ENCODE results near the gene DYRK3.

DYRK3 gene

GRCh38 chr1:206651014-206651413 is 15.7 kb downstream of the DYRK3 start:
- H3K4me1 ChIP-seq (ENCODE audit: control insufficient read depth, insufficient read depth, low read length, poor library complexity, severe bottlenecking), result peaks cover 14% of the 10 kb centered on the region
- H3K36me3 ChIP-seq (ENCODE audit: control insufficient read depth, insufficient read depth, low read length), result peaks cover 42% of the 10 kb centered on the region
- 80 to 100% methylated on average over 2 to 3 of the region's 3 CpGs for WGBS, 2 experiments (ENCODE audit: insufficient coverage in 2 of 2)
- no peaks in the 10 kb centered on the region for H3K9me3 ChIP-seq (ENCODE audit: control insufficient read depth, low read length)
- no peak overlapping the region for H3K4me3 ChIP-seq (ENCODE audit: extremely low read depth, insufficient read depth, low read length, poor library complexity, severe bottlenecking)
- H3K27ac ChIP-seq (ENCODE audit: low read depth, low read length, severe bottlenecking), result no peak overlapping the region

DNA sequence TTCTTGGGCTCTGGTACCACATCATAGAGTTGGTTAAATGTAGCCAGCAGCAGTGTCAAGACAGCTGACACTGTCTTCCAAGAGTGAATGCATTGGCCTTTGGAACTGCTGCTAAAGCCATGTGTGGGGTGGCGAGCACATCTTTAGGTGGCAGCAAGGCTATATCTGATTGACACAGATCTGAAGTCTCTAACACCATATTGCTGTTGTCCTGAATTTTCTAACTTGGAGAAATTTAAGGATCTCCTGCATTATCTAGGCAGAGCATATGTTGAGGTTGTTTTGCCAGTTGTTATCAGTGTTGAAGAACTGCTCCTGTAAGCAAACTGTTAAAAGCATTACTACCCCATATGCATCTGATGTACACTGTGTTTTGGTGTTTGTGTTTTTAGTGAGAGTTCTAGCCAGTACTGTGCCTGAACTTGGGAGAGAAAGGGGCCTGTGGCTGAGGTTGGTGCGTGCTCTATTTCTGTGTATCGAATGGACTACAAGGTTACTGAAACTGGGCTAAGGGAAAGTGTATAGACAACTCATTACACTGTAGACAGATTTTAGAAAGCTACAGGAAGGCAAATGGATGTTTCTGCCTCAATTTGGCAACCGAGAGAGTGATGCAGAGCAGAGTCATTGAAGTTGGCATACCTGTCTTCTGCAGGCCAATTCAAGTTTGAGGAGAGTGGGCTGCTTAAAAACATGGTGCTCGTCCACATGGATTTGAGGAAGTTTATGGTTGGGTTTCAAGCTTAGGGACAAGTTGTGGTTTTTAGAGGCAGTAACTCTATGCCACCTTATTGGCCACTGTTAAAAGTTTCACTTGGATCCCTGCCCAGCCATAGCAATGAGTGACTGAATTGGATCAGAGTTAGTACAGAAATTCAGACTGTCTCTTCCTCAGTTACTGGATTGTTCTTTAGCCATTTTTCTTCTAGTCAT is 16.9 kb downstream of the DYRK3 start:
- 86 to 93% methylated on average over 4 of the region's 5 CpGs for WGBS, 2 experiments (ENCODE audit: insufficient coverage in 2 of 2)
- peaks cover 36% of the 10 kb centered on the region for H3K36me3 ChIP-seq (ENCODE audit: control insufficient read depth, insufficient read depth, low read length)
- H3K9me3 ChIP-seq (ENCODE audit: control insufficient read depth, low read length), result no peaks in the 10 kb centered on the region
- H3K4me1 ChIP-seq (ENCODE audit: control insufficient read depth, insufficient read depth, low read length, poor library complexity, severe bottlenecking), result peaks cover 14% of the 10 kb centered on the region
- H3K4me3 ChIP-seq (ENCODE audit: extremely low read depth, insufficient read depth, low read length, poor library complexity, severe bottlenecking), result no peak overlapping the region
- no peak overlapping the region for H3K27ac ChIP-seq (ENCODE audit: low read depth, low read length, severe bottlenecking)

GRCh38 chr1:206653715-206654459 is 18.6 kb downstream of the DYRK3 start:
- Histone ChIP-seq H3K27ac (ENCODE audit: low read depth, low read length, severe bottlenecking) (no peak overlapping the region), H3K9me3 (ENCODE audit: control insufficient read depth, low read length) (no peaks in the 10 kb centered on the region), H3K4me3 (ENCODE audit: extremely low read depth, insufficient read depth, low read length, poor library complexity, severe bottlenecking) (no peak overlapping the region), H3K4me1 (ENCODE audit: control insufficient read depth, insufficient read depth, low read length, poor library complexity, severe bottlenecking) (peaks cover 19% of the 10 kb centered on the region), H3K36me3 (ENCODE audit: control insufficient read depth, insufficient read depth, low read length) (peaks cover 22% of the 10 kb centered on the region)
- WGBS, 2 experiments (ENCODE audit: insufficient coverage in 2 of 2), result 93 to 100% methylated on average over 5 to 6 of the region's 7 CpGs

- H3K4me1 ChIP-seq (ENCODE audit: control insufficient read depth, insufficient read depth, low read length, poor library complexity, severe bottlenecking), result peaks cover 14% of the 10 kb centered on the region
- peaks cover 22% of the 10 kb centered on the region for H3K36me3 ChIP-seq (ENCODE audit: control insufficient read depth, insufficient read depth, low read length)
- H3K27ac ChIP-seq (ENCODE audit: low read depth, low read length, severe bottlenecking), result no peak overlapping the region
- H3K9me3 ChIP-seq (ENCODE audit: control insufficient read depth, low read length), result no peaks in the 10 kb centered on the region
- 83 to 93% methylated on average over 2 of the region's 2 CpGs for WGBS, 2 experiments (ENCODE audit: insufficient coverage in 2 of 2)
- H3K4me3 ChIP-seq (ENCODE audit: extremely low read depth, insufficient read depth, low read length, poor library complexity, severe bottlenecking), result no peak overlapping the region
Measured at GRCh38 chr1:206654828-206655227, 19.5 kb downstream of the DYRK3 start.

GRCh38 chr1:206655471-206655882 is 20.1 kb downstream of the DYRK3 start:
- Histone ChIP-seq H3K36me3 (ENCODE audit: control insufficient read depth, insufficient read depth, low read length) (peaks cover 22% of the 10 kb centered on the region), H3K9me3 (ENCODE audit: control insufficient read depth, low read length) (no peaks in the 10 kb centered on the region), H3K27ac (ENCODE audit: low read depth, low read length, severe bottlenecking) (no peak overlapping the region), H3K4me1 (ENCODE audit: control insufficient read depth, insufficient read depth, low read length, poor library complexity, severe bottlenecking) (peaks cover 14% of the 10 kb centered on the region), H3K4me3 (ENCODE audit: extremely low read depth, insufficient read depth, low read length, poor library complexity, severe bottlenecking) (no peak overlapping the region)
- 100% methylated on average over 3 of the region's 4 CpGs for WGBS, 2 experiments (ENCODE audit: insufficient coverage in 2 of 2)

- Histone ChIP-seq H3K27ac (ENCODE audit: low read depth, low read length, severe bottlenecking) (no peak overlapping the region), H3K9me3 (ENCODE audit: control insufficient read depth, low read length) (no peaks in the 10 kb centered on the region), H3K4me1 (ENCODE audit: control insufficient read depth, insufficient read depth, low read length, poor library complexity, severe bottlenecking) (peaks cover 14% of the 10 kb centered on the region), H3K36me3 (ENCODE audit: control insufficient read depth, insufficient read depth, low read length) (peaks cover 11% of the 10 kb centered on the region), H3K4me3 (ENCODE audit: extremely low read depth, insufficient read depth, low read length, poor library complexity, severe bottlenecking) (no peak overlapping the region)
- WGBS, 2 experiments (ENCODE audit: insufficient coverage in 2 of 2), result 89 to 97% methylated on average over 1 to 3 of the region's 3 CpGs
Measured at GRCh38 chr1:206656936-206657335, 21.6 kb downstream of the DYRK3 start.

DNA sequence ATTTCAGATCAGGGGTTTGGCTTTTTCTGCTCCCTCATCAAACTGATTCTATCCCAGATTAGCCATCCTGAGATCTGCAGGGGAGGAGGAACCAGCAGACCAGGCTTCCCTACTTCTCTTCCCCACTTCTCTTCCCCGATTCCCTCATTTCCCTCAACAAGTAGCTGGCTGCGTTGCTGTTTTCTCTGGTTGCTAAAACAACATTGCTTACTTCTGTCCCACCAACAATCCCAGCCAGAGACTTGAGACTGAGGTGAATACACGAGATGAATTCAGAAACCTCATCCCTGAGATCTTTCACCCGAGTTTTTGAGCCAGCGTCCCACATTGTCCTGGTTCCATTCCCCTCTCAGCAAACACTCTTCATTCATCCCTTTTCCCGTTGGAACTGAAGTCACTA is 22.4 kb downstream of the DYRK3 start:
- 57 to 77% methylated on average over 1 to 5 of the region's 6 CpGs for WGBS, 2 experiments (ENCODE audit: insufficient coverage in 2 of 2)
- Histone ChIP-seq H3K4me3 (ENCODE audit: extremely low read depth, insufficient read depth, low read length, poor library complexity, severe bottlenecking) (no peak overlapping the region), H3K9me3 (ENCODE audit: control insufficient read depth, low read length) (no peaks in the 10 kb centered on the region)

GRCh38 chr1:206658264-206658980 is 23.1 kb downstream of the DYRK3 start:
- peaks cover 14% of the 10 kb centered on the region for H3K4me1 ChIP-seq (ENCODE audit: control insufficient read depth, insufficient read depth, low read length, poor library complexity, severe bottlenecking)
- peaks cover 5% of the 10 kb centered on the region for H3K36me3 ChIP-seq (ENCODE audit: control insufficient read depth, insufficient read depth, low read length)
- 30 to 34% methylated on average over 11 to 16 of the region's 22 CpGs for WGBS, 2 experiments (ENCODE audit: insufficient coverage in 2 of 2)
- no peak overlapping the region for H3K4me3 ChIP-seq (ENCODE audit: extremely low read depth, insufficient read depth, low read length, poor library complexity, severe bottlenecking)
- H3K9me3 ChIP-seq (ENCODE audit: control insufficient read depth, low read length), result no peaks in the 10 kb centered on the region
- H3K27ac ChIP-seq (ENCODE audit: low read depth, low read length, severe bottlenecking), result peak overlapping the region; percentile 17

More for the DNA sequence above, 22.4 kb downstream of the DYRK3 start:
- peak overlapping the region; percentile 17 for H3K27ac ChIP-seq (ENCODE audit: low read depth, low read length, severe bottlenecking)
- H3K4me1 ChIP-seq (ENCODE audit: control insufficient read depth, insufficient read depth, low read length, poor library complexity, severe bottlenecking), result peaks cover 14% of the 10 kb centered on the region
- H3K36me3 ChIP-seq (ENCODE audit: control insufficient read depth, insufficient read depth, low read length), result peaks cover 5% of the 10 kb centered on the region

DNA sequence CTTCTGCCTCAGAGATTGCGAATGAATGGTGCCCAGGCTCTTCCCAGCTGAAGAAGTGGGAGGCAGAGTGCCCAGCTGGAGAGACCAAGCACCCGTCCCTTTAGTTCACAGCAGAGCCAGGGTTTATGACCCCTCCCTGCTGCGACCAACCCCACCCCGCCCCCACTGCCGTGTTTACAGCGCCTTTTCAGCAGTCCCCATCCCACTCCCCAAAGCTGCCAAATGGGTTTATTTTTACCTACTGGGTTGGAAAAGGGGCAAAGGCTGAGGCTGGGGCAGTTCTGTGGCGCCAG is 23.6 kb downstream of the DYRK3 start:
- 70 to 83% methylated on average over 2 to 6 of the region's 7 CpGs for WGBS, 2 experiments (ENCODE audit: insufficient coverage in 2 of 2)
- Histone ChIP-seq H3K4me3 (ENCODE audit: extremely low read depth, insufficient read depth, low read length, poor library complexity, severe bottlenecking) (no peak overlapping the region), H3K36me3 (ENCODE audit: control insufficient read depth, insufficient read depth, low read length) (peaks cover 5% of the 10 kb centered on the region), H3K4me1 (ENCODE audit: control insufficient read depth, insufficient read depth, low read length, poor library complexity, severe bottlenecking) (peaks cover 18% of the 10 kb centered on the region), H3K27ac (ENCODE audit: low read depth, low read length, severe bottlenecking) (no peak overlapping the region), H3K9me3 (ENCODE audit: control insufficient read depth, low read length) (no peaks in the 10 kb centered on the region)

DNA sequence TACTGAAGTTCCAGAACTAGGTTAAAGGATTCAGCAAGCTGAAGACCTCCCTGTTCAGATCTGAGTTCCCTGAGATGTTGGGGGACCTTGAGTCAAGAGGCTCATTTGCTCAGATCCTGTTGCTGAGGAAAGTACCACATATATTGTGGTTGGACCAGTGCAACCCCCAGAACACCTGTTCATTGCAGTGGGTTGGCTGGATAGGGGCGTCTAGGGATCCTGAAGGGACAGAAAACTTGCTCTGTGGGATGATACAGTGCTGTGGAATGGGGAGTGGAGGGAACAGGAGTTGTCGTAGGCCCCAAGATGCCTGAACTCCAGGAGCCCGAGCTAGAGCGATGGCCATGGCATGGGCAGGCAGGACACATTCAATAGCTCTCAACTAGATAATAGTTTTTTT is 24.8 kb downstream of the DYRK3 start:
- WGBS, 2 experiments (ENCODE audit: insufficient coverage in 2 of 2), result 100% methylated on average over 1 of the region's 4 CpGs
- Histone ChIP-seq H3K27ac (ENCODE audit: low read depth, low read length, severe bottlenecking) (no peak overlapping the region), H3K4me1 (ENCODE audit: control insufficient read depth, insufficient read depth, low read length, poor library complexity, severe bottlenecking) (peaks cover 15% of the 10 kb centered on the region), H3K4me3 (ENCODE audit: extremely low read depth, insufficient read depth, low read length, poor library complexity, severe bottlenecking) (no peak overlapping the region), H3K9me3 (ENCODE audit: control insufficient read depth, low read length) (no peaks in the 10 kb centered on the region), H3K36me3 (ENCODE audit: control insufficient read depth, insufficient read depth, low read length) (no peaks in the 10 kb centered on the region)
